HG03571 (cell line): ENCODE measurements around the gene CASKIN1.
"Not testable (repeated sequence)": the region's sequence is repeated elsewhere in the genome, so short reads cannot be mapped to it uniquely, and the experiment has no call there.

Source experiments
- ATAC-seq: cut with Tn5 transposase; IDR thresholded peaks from one replicate; pipeline ENCODE4 v1.9.1; 2021; ENCODE audit not compliant: unreplicated experiment

Gene CASKIN1, protein sequence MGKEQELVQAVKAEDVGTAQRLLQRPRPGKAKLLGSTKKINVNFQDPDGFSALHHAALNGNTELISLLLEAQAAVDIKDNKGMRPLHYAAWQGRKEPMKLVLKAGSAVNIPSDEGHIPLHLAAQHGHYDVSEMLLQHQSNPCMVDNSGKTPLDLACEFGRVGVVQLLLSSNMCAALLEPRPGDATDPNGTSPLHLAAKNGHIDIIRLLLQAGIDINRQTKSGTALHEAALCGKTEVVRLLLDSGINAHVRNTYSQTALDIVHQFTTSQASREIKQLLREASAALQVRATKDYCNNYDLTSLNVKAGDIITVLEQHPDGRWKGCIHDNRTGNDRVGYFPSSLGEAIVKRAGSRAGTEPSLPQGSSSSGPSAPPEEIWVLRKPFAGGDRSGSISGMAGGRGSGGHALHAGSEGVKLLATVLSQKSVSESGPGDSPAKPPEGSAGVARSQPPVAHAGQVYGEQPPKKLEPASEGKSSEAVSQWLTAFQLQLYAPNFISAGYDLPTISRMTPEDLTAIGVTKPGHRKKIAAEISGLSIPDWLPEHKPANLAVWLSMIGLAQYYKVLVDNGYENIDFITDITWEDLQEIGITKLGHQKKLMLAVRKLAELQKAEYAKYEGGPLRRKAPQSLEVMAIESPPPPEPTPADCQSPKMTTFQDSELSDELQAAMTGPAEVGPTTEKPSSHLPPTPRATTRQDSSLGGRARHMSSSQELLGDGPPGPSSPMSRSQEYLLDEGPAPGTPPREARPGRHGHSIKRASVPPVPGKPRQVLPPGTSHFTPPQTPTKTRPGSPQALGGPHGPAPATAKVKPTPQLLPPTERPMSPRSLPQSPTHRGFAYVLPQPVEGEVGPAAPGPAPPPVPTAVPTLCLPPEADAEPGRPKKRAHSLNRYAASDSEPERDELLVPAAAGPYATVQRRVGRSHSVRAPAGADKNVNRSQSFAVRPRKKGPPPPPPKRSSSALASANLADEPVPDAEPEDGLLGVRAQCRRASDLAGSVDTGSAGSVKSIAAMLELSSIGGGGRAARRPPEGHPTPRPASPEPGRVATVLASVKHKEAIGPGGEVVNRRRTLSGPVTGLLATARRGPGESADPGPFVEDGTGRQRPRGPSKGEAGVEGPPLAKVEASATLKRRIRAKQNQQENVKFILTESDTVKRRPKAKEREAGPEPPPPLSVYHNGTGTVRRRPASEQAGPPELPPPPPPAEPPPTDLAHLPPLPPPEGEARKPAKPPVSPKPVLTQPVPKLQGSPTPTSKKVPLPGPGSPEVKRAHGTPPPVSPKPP (N-terminal part only)

GRCh38 chr16:2196162-2196980 is at the start of gene CASKIN1:
Gene CASKIN1 (minus strand): TSS chr16:2196605. CDS start chr16:2196432, 173 bp downstream.
- no peak for ATAC-seq

- no peak for ATAC-seq
Observed at GRCh38 chr16:2244926-2245795, 48.8 kb upstream of the CASKIN1 start.

GRCh38 chr16:2244301-2244700 is 47.9 kb upstream of the CASKIN1 start:
- ATAC-seq, result no peak

GRCh38 chr16:2243781-2244180 is 47.4 kb upstream of the CASKIN1 start:
- ATAC-seq, result no peak

DNA sequence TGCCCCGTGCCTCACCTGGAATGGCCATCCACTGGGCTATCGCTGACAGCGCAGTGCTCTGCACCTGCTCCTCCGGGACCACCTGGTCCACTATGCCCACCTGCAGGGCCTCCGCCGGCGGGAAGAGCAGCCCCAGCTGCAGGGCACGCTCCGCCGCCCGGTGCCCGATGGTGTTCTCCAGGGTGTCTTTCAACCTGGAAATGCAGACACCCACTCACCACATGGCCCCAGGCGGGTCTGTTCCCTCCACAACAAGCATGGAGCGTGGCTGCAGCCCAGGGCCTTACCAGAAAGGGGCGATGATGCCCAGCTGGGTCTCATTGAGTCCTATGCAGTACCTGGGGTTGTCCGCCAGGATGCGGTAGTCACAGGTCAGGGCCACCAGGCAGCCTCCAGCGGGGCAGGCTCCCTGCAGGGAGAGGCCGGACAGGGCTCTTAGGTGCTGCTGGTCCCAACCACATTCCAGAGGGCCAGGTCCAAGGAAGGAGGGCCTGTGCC is 46.7 kb upstream of the CASKIN1 start:
- no peak for ATAC-seq

DNA sequence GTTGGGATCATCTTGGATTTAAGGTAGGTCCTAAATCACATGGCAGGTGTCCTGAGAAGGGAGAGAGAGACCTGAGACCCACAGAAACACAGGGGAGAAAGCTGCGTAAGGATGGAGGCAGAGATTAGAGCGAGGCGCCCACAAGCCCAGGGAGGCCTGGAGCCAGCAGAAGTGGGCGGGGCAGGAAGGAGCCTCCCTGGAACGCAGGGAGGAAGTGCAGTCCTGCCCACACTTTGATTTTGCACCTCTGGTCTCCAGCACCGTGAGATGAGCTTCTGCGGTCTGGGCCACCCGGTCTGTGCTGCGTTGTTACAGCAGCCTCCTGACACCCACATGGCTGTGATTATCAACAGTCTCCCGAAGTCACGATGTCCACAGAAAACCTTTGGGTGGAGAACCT is 46.2 kb upstream of the CASKIN1 start:
- ATAC-seq, result no peak

DNA sequence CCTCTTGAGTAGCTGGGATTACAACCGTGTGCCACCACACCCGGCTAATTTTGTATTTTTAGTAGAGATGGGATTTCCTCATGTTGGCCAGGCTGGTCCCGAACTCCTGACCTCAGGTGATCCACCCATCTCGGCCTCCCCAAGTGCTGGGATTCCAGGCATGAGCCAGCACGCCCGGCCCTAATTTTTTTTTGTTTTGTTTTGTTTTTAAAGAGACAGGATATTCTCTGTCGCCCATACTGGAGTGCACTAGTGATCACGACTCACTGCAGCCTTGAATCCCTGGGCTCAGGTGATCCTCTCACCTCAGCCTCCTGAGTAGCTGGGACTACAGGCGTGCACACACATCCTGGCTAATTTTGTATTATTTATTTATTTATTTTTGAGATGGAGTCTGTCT is 43.9 kb upstream of the CASKIN1 start:
- ATAC-seq, result not testable (repeated sequence)

GRCh38 chr16:2238838-2239675 is 42.7 kb upstream of the CASKIN1 start:
- ATAC-seq, result no peak

- no peak for ATAC-seq
Observed at GRCh38 chr16:2238150-2238837, 41.9 kb upstream of the CASKIN1 start.

DNA sequence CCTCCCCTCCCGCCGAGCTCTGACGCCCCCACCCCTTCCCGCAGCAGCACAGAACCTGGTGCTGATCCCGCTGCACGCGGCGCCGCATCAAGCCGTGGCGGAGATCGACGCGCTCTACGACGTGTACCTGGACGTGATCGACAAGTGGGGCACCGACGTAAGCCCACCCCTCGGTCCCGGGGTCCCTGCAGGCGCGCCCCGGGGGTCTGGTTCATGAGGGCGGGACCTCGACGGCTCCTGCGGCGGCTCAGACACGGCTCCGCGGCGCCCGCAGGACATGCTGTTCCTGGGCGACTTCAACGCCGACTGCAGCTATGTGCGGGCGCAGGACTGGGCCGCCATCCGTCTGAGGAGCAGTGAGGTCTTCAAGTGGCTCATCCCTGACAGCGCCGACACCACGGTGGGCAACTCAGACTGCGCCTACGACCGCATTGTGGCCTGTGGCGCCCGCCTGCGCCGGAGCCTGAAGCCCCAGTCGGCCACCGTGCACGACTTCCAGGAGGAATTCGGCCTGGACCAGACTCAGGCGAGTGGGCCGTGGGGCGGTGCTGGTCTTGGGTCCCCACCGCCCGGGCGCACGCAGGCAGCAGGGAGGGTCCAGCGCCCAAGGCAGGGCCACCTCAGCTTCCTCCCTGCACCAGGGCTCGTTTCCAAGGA is 41.2 kb upstream of the CASKIN1 start:
- no peak for ATAC-seq

- no peak for ATAC-seq
Observed at GRCh38 chr16:2237102-2237482, 40.7 kb upstream of the CASKIN1 start.

DNA sequence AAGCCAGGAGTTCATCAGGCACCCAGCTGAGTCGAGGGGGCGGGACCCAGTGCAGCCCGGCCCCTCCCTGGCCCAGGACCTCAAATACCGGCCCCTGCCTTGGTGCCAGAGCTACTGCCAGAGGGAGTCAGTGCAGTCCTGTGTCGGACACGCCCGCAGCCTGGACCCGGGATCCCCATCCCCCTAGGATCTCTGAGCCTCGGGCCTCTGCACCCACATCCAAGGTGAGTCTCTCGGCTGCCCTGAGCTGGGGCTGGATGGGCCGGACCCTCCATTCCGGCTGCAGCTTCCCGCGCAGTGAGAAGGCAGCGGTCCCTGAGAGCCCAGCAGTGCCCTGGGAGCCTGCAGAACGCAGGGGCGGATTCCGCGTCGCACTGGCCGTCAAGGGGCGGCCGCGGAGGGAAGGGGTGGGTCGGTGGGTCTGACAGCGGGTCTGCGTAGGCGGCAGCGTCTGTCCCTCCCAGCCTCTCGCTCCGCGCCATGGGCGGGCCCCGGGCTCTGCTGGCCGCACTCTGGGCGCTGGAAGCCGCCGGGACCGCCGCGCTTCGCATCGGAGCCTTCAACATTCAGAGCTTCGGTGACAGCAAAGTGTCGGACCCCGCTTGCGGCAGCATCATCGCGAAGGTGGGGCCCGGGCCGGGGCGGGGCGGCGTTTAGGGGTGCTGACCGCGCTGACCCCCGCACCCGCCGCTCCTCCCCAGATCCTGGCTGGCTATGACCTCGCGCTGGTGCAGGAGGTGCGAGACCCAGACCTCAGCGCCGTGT is 40.1 kb upstream of the CASKIN1 start, which contains the start of gene DNASE1L2:
Gene DNASE1L2, plus strand, starts transcription at position 108 of the 765 bp plus-strand sequence. Its CDS starts 373 bp downstream, at position 481.
- no peak for ATAC-seq

DNA sequence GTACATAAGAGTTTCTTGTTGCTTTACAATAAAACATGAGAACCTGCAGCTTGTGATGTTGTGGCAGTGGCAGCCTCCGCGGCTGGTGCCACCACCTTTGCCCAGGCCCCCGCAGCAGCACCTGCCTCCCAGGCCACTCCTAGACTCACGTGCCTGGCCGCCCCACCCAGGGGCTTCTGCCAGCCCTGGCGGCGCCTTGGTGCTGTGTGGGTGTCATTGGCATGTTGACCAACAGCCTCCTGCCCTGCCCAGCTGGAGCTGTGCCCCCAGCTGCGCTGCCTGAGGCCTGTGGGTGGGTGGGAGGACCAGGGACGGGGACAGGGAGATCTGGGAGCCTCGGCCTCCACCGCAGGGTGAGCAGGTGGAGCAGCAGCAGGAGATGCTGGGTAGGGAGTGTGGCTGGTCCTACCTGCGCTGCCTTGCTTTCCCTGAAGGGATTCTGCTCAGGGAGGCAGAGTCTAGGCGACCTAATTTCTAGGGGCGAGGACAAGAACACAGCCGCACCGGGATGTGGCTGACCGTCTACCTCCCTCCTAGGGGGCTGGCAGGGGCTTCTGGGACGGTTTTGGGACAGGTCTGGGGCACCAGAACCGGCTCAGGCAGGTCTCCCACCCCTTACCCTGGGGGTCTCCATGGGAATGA is 39.4 kb upstream of the CASKIN1 start:
- ATAC-seq, result no peak

DNA sequence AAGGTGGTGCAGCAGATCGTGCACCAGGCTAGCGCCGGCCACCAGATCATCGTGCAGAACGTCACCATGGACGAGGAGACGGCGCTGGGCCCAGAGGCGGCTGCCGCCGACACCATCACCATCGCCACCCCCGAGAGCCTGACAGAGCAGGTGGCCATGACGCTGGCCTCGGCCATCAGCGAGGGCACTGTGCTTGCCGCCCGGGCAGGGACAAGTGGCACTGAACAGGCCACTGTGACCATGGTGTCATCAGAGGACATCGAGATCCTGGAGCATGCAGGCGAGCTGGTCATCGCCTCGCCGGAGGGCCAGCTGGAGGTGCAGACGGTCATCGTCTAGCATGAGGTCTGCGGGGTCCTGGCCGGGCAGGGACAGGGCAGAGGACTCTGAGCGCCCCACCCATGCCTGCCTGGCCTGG is 38.8 kb upstream of the CASKIN1 start:
- ATAC-seq, result no peak

DNA sequence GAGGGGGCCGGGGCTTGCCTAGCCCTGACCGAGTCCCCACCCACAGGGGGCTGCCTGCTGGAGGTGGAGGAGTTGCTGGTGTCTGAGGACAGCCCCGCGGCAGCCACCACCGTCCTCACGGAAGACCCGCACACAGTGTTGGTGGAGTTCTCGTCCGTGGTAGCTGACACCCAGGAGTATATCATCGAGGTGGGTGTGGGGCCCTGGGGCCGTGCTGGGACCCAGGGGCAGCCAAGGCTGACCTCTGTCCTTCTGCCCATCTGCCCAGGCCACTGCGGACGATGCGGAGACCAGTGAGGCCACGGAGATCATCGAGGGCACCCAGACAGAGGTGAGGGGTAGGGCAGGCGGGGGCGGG is 38.4 kb upstream of the CASKIN1 start:
- no peak for ATAC-seq
